ENCODE results near the gene POLE3. TPM values are rescaled to one million over a fixed set of nuclear protein-coding genes. Genes with fewer than 3 reads are reported as not detected.

POLE3 gene
- total and polyA plus RNA-seq, 9 of the 15 experiments (the other 6 are each of a cell fraction or from before 2014, with no cell fraction given), result 52.6 to 179 (median 110) TPM

GRCh38 chr9:113410207-113410864, at the start of gene POLE3, which contains the start of gene C9orf43 (continued):
- no peak for TF ChIP-seq ZNF785 (CRISPR knock-in tag; IDR thresholded peaks at IDR 0.05)
- TF ChIP-seq EP400 (IDR thresholded peaks at IDR 0.05), result peak; percentile 100
- TF ChIP-seq POLR2H (tag; IDR thresholded peaks at IDR 0.05; ENCODE audit: low read depth), result peak; percentile 94
- TF ChIP-seq TRIM24 (IDR thresholded peaks at IDR 0.05), result peak; percentile 48 to 84; a peak in 3 of 4 replicates
- TF ChIP-seq SIRT6 (IDR thresholded peaks at IDR 0.05; ENCODE audit: low read depth, low read length), result no peak
- 0 out of 2 replicates have a peak, but pooled peaks have one; percentile 49 for TF ChIP-seq DPF2 (IDR thresholded peaks at IDR 0.05)
- no peak for TF ChIP-seq CREBBP (IDR thresholded peaks at IDR 0.05; ENCODE audit: low read depth, low read length)
- no peak for TF ChIP-seq ZNF347 (CRISPR knock-in tag; IDR thresholded peaks at IDR 0.05; ENCODE audit: low read depth)
- no peak for TF ChIP-seq ZNF609 (CRISPR knock-in tag; IDR thresholded peaks at IDR 0.05; ENCODE audit: borderline replicate concordance)
- no peak for TF ChIP-seq FIP1L1 (IDR thresholded peaks at IDR 0.05; ENCODE audit: low read depth, low read length, poor library complexity, severe bottlenecking)
- no peak for TF ChIP-seq ZNF589 (CRISPR knock-in tag; IDR thresholded peaks at IDR 0.05; ENCODE audit: low read depth)
- TF ChIP-seq SIN3A (IDR thresholded peaks at IDR 0.05; ENCODE audit: borderline replicate concordance in 2 of 2, control insufficient read depth in 1 of 2, low read depth in 2 of 2, low read length in 2 of 2), result peak; percentile 85 to 91; a peak in 2 of 4 replicates
- no peak for TF ChIP-seq RBM22 (IDR thresholded peaks at IDR 0.05; ENCODE audit: low read depth, low read length, poor library complexity, severe bottlenecking)
- TF ChIP-seq ZMIZ1 (IDR thresholded peaks at IDR 0.05; ENCODE audit: low read depth in 2 of 2, low read length in 2 of 2), result no peak
- TF ChIP-seq ZHX1 (conservative IDR thresholded peaks at IDR 0.05; ENCODE audit: low read length), result 0 out of 2 replicates have a peak, but pooled peaks have one; percentile 45
- no peak for TF ChIP-seq PTTG1 (tag; IDR thresholded peaks at IDR 0.05; ENCODE audit: low read depth)
